Fibroblast of skin of abdomen (primary cell): ENCODE measurements around the gene TRABD2B.

Experiments
- DNase-seq: peaks from one replicate; pipeline ENCODE4 v3.0.0-alpha.2; 2013

Gene TRABD2B

GRCh38 chr1:47873337-47873736 lies 123.8 kb downstream of the TRABD2B start:
- no peak for DNase-seq

GRCh38 chr1:47872886-47873285 lies 124.3 kb downstream of the TRABD2B start:
- no peak for DNase-seq

GRCh38 chr1:47871799-47872353 lies 125.3 kb downstream of the TRABD2B start:
- DNase-seq, result peak; percentile 24

GRCh38 chr1:47870946-47871676 lies 126.1 kb downstream of the TRABD2B start:
- no peak for DNase-seq

GRCh38 chr1:47870480-47870879 lies 126.7 kb downstream of the TRABD2B start:
- no peak for DNase-seq

- DNase-seq, result no peak
These were observed 128.9 kb downstream of the TRABD2B start for GRCh38 chr1:47868348-47868676.

GRCh38 chr1:47867438-47868347 lies 129.5 kb downstream of the TRABD2B start:
- no peak for DNase-seq

GRCh38 chr1:47866601-47867437 lies 130.4 kb downstream of the TRABD2B start:
- peak; percentile 31 for DNase-seq

- DNase-seq, result peak; percentile 31
These were observed 131.2 kb downstream of the TRABD2B start for GRCh38 chr1:47865881-47866535.

GRCh38 chr1:47859092-47859743 lies 138.0 kb downstream of the TRABD2B start:
- DNase-seq, result no peak

- DNase-seq, result no peak
These were observed 140.2 kb downstream of the TRABD2B start for GRCh38 chr1:47856996-47857395.

GRCh38 chr1:47855230-47855629 lies 142.0 kb downstream of the TRABD2B start:
- DNase-seq, result no peak

GRCh38 chr1:47854552-47855144 lies 142.5 kb downstream of the TRABD2B start:
- no peak for DNase-seq

GRCh38 chr1:47853852-47854251 lies 143.3 kb downstream of the TRABD2B start:
- no peak for DNase-seq

GRCh38 chr1:47853059-47853458 lies 144.1 kb downstream of the TRABD2B start:
- no peak for DNase-seq

GRCh38 chr1:47852006-47852718 lies 145.0 kb downstream of the TRABD2B start:
- no peak for DNase-seq

GRCh38 chr1:47850451-47850850 lies 146.7 kb downstream of the TRABD2B start:
- no peak for DNase-seq

GRCh38 chr1:47849591-47850261 lies 147.5 kb downstream of the TRABD2B start:
- DNase-seq, result no peak

- DNase-seq, result no peak
These were observed 148.1 kb downstream of the TRABD2B start for GRCh38 chr1:47849005-47849521.

GRCh38 chr1:47847763-47848162 lies 149.4 kb downstream of the TRABD2B start:
- no peak for DNase-seq
